Smooth muscle cell (in vitro differentiated cells): ENCODE data around the gene PCED1A. TPM values are rescaled to one million over a fixed set of nuclear protein-coding genes. Genes with fewer than 3 reads are reported as not detected.

Source experiments
- DNase-seq: peaks from one replicate; lab custom pipeline; 2025; ENCODE audit not compliant: unreplicated experiment; lab: John Stamatoyannopoulos, UW
- H2AFZ ChIP-seq: fragments of 200-600 bp; sonication (generic); 2 replicates; pipeline ENCODE4 v1.6.0; 2016; ENCODE audit warnings: antibody characterized with exemption, low read depth, mild to moderate bottlenecking
- H3F3A ChIP-seq: fragments of 200-600 bp; sonication (generic); 2 replicates; pipeline ENCODE4 v1.6.0; 2017; ENCODE audit warnings: antibody characterized with exemption, low read depth
- H3K27ac ChIP-seq: fragments of 200-600 bp; sonication (generic); 2 replicates; pipeline ENCODE4 v1.5.1; 2016; ENCODE audit warnings: low read depth, mild to moderate bottlenecking
- H3K27me3 ChIP-seq: fragments of 200-600 bp; sonication (generic); 2 replicates; pipeline ENCODE4 v1.6.1; 2016; ENCODE audit warnings: low read depth, mild to moderate bottlenecking
- H3K36me3 ChIP-seq: fragments of 200-600 bp; sonication (generic); 2 replicates; pipeline ENCODE4 v1.5.1; 2016; ENCODE audit warnings: low read depth
- H3K4me1 ChIP-seq: fragments of 200-600 bp; sonication (generic); 2 replicates; pipeline ENCODE4 v1.5.1; 2016; ENCODE audit warnings: low read depth
- H3K4me2 ChIP-seq: fragments of 200-600 bp; sonication (generic); 2 replicates; pipeline ENCODE4 v1.6.0; 2016; ENCODE audit warnings: mild to moderate bottlenecking
- H3K4me3 ChIP-seq: fragments of 200-600 bp; sonication (generic); 2 replicates; pipeline ENCODE4 v1.5.1; 2016; ENCODE audit warnings: mild to moderate bottlenecking
- H3K79me2 ChIP-seq: fragments of 200-600 bp; sonication (generic); 2 replicates; pipeline ENCODE4 v1.6.0; 2016; ENCODE audit warnings: low read depth, mild to moderate bottlenecking
- H3K9ac ChIP-seq: fragments of 200-600 bp; sonication (generic); 2 replicates; pipeline ENCODE4 v1.6.0; 2016; ENCODE audit warnings: low read depth
- H3K9me3 ChIP-seq: fragments of 200-600 bp; sonication (generic); replicated peaks from 2 replicates; pipeline ENCODE4 v1.5.1; 2016; ENCODE audit warnings: low read depth
- H4K20me1 ChIP-seq: fragments of 200-600 bp; sonication (generic); 2 replicates; pipeline ENCODE4 v1.6.0; 2016; ENCODE audit warnings: low read depth
- CTCF ChIP-seq: fragments of 200-600 bp; sonication (generic); IDR thresholded peaks from 2 replicates; pipeline ENCODE4 v1.5.1; 2017; ENCODE audit warnings: borderline replicate concordance, mild to moderate bottlenecking, antibody characterized with exemption; ENCODE audit not compliant: insufficient read depth, poor library complexity, severe bottlenecking
- WGBS: methylation state at CpG from one replicate; pipeline ENCODE4 v1.1.7; 2016; ENCODE audit warnings: low lambda C conversion rate; 5-methylcytosine and 5-hydroxymethylcytosine counted together
- polyA plus RNA-seq: library from polyadenylated mRNA; unstranded; fragments of >200 nt; fragmentation: Nextera tagmentation; extraction: Ambion mirVana; gene quantifications from 2 replicates; pipeline ENCODE4 v1.2.1, GENCODE V29; 2016
- total RNA-seq: library from RNA; depleted of rRNA; stranded (reverse); fragments of >200 nt; gene quantifications from 2 replicates; pipeline ENCODE4 v1.2.3, GENCODE V29; 2014

Gene PCED1A
- total and polyA plus RNA-seq, 2 experiments from 2014 or later, result 18.7 to 46.7 TPM

- no peak overlapping the region for H3K4me3 ChIP-seq
- H2AFZ ChIP-seq, result no peak overlapping the region
These were observed 45.5 kb downstream of the PCED1A start for GRCh38 chr20:2794866-2795447.

GRCh38 chr20:2794202-2794748 lies 46.2 kb downstream of the PCED1A start:
- no peak overlapping the region for H3K9ac ChIP-seq
- no peaks in the 10 kb centered on the region for H3F3A ChIP-seq
- no peak overlapping the region for H3K27ac ChIP-seq
- 95% methylated on average over 23 of the region's 23 CpGs for WGBS
- H3K9me3 ChIP-seq, result no peaks in the 10 kb centered on the region
- H3K79me2 ChIP-seq, result no peaks in the 10 kb centered on the region
- no peak overlapping the region for H3K4me2 ChIP-seq
- H3K27me3 ChIP-seq, result peaks cover 9% of the 10 kb centered on the region
- peaks cover 1% of the 10 kb centered on the region for H3K4me1 ChIP-seq
- no peak for TF ChIP-seq CTCF
- no peaks in the 10 kb centered on the region for H3K36me3 ChIP-seq
- no peak overlapping the region for H2AFZ ChIP-seq
- H3K4me3 ChIP-seq, result no peak overlapping the region
- no peaks in the 10 kb centered on the region for H4K20me1 ChIP-seq
- no peak for DNase-seq

More at GRCh38 chr20:2794866-2795447, 45.5 kb downstream of the PCED1A start:
- Histone ChIP-seq H3K9ac (no peak overlapping the region), H3K36me3 (no peaks in the 10 kb centered on the region), H3K79me2 (no peaks in the 10 kb centered on the region), H3K4me1 (peaks cover 7% of the 10 kb centered on the region), H3K4me2 (no peak overlapping the region), H4K20me1 (no peaks in the 10 kb centered on the region), H3K27ac (no peak overlapping the region), H3K27me3 (peaks cover 8% of the 10 kb centered on the region), H3K9me3 (no peaks in the 10 kb centered on the region), H3F3A (no peaks in the 10 kb centered on the region)
- no peak for TF ChIP-seq CTCF
- 93% methylated on average over 11 of the region's 11 CpGs for WGBS
- DNase-seq, result no peak

GRCh38 chr20:2793471-2793870 lies 47.0 kb downstream of the PCED1A start:
- peaks cover 11% of the 10 kb centered on the region for H3K27me3 ChIP-seq
- WGBS, result 94% methylated on average over 6 of the region's 6 CpGs
- no peak for TF ChIP-seq CTCF

More at GRCh38 chr20:2793471-2793870, 47.0 kb downstream of the PCED1A start:
- H3K79me2 ChIP-seq, result no peaks in the 10 kb centered on the region
- no peaks in the 10 kb centered on the region for H4K20me1 ChIP-seq
- H3K4me2 ChIP-seq, result no peak overlapping the region
- no peak overlapping the region for H3K9ac ChIP-seq
- H3F3A ChIP-seq, result no peaks in the 10 kb centered on the region
- H3K9me3 ChIP-seq, result no peaks in the 10 kb centered on the region
- no peaks in the 10 kb centered on the region for H3K36me3 ChIP-seq
- no peak for DNase-seq
- H3K4me3 ChIP-seq, result no peak overlapping the region
- H3K27ac ChIP-seq, result no peak overlapping the region
- no peaks in the 10 kb centered on the region for H3K4me1 ChIP-seq
- H2AFZ ChIP-seq, result no peak overlapping the region

Other genes starting within 250 kb of the PCED1A start
- gene NOP56, start 188.0 kb downstream of the PCED1A start, total RNA-seq, result 99.2 and 108 TPM in 2 replicates
- gene NOP56, start 188.0 kb downstream of the PCED1A start, polyA plus RNA-seq, result 115 and 154 TPM in 2 replicates
- 64.2 and 72.3 TPM in 2 replicates for gene IDH3B, start 176.4 kb downstream of the PCED1A start, total RNA-seq
- 89.6 and 122 TPM in 2 replicates for gene IDH3B, start 176.4 kb downstream of the PCED1A start, polyA plus RNA-seq
- gene EBF4, start 147.9 kb downstream of the PCED1A start, total RNA-seq, result 8.2 and 9.7 TPM in 2 replicates
- gene EBF4, start 147.9 kb downstream of the PCED1A start, polyA plus RNA-seq, result 19.0 and 21.8 TPM in 2 replicates
- gene CPXM1, start 40.0 kb downstream of the PCED1A start, total RNA-seq, result 40.2 and 54.0 TPM in 2 replicates
- 74.8 and 99.3 TPM in 2 replicates for gene CPXM1, start 40.0 kb downstream of the PCED1A start, polyA plus RNA-seq
- gene C20orf141, start 25.7 kb downstream of the PCED1A start, total RNA-seq, result not detected in 2 replicates
- 0.44 TPM in 1 of 2 replicates, not detected in the other for gene C20orf141, start 25.7 kb downstream of the PCED1A start, polyA plus RNA-seq
- not detected in 2 replicates for gene TMEM239, start 24.3 kb downstream of the PCED1A start, total RNA-seq
- not detected in 2 replicates for gene TMEM239, start 24.3 kb downstream of the PCED1A start, polyA plus RNA-seq
- 26.3 and 30.2 TPM in 2 replicates for gene VPS16, start 90 bp upstream of the PCED1A start, total RNA-seq
- gene VPS16, start 90 bp upstream of the PCED1A start, polyA plus RNA-seq, result 32.4 and 36.9 TPM in 2 replicates
- 48.9 and 66.1 TPM in 2 replicates for gene PTPRA, start 32.8 kb upstream of the PCED1A start, total RNA-seq
- gene PTPRA, start 32.8 kb upstream of the PCED1A start, polyA plus RNA-seq, result 35.3 and 38.4 TPM in 2 replicates
- not detected in 2 replicates for gene GNRH2, start 203.0 kb upstream of the PCED1A start, total RNA-seq
- not detected in 2 replicates for gene GNRH2, start 203.0 kb upstream of the PCED1A start, polyA plus RNA-seq
- 18.3 and 24.4 TPM in 2 replicates for gene MRPS26, start 205.4 kb upstream of the PCED1A start, total RNA-seq
- gene MRPS26, start 205.4 kb upstream of the PCED1A start, polyA plus RNA-seq, result 62.9 and 79.6 TPM in 2 replicates
- gene OXT, start 231.0 kb upstream of the PCED1A start, total RNA-seq, result not detected in 2 replicates
- 2.8 and 3.5 TPM in 2 replicates for gene OXT, start 231.0 kb upstream of the PCED1A start, polyA plus RNA-seq
- not detected in 2 replicates for gene AVP, start 244.1 kb upstream of the PCED1A start, total RNA-seq
- gene AVP, start 244.1 kb upstream of the PCED1A start, polyA plus RNA-seq, result not detected in 2 replicates